Brain microvascular endothelial cell (primary cell): Measurements from ENCODE around the gene CXCL14.
"Not testable (repeated sequence)": the region's sequence is repeated elsewhere in the genome, so short reads cannot be mapped to it uniquely, and the experiment has no call there.

Source experiments
- DNase-seq: peaks from one replicate; pipeline ENCODE4 v3.0.0-alpha.2; 2020
- H3K27ac ChIP-seq: fragments of 250-450 bp; sonication (Bioruptor Pico); 2 replicates; pipeline ENCODE4 v1.5.1; 2020; ENCODE audit warnings: mild to moderate bottlenecking, moderate library complexity
- H3K27me3 ChIP-seq: fragments of 250-450 bp; sonication (Bioruptor Pico); replicated peaks from 2 replicates; pipeline ENCODE4 v1.5.1; 2020; ENCODE audit warnings: mild to moderate bottlenecking
- H3K36me3 ChIP-seq: fragments of 250-450 bp; sonication (Bioruptor Pico); replicated peaks from 2 replicates; pipeline ENCODE4 v1.5.1; 2020; ENCODE audit warnings: mild to moderate bottlenecking
- H3K4me3 ChIP-seq: 2 replicates; pipeline ENCODE4 v1.5.1; 2011; ENCODE audit warnings: low read depth, mild to moderate bottlenecking, control low read depth, low read length, moderate library complexity
- in situ Hi-C: cut with HindIII; loops from 2 replicates; pipeline ENCODE4 v1.10.0; 2017; ENCODE audit warnings: low sequenced_read_pairs, low pct_ligation_motif_present
- TF ChIP-seq, protein P1 (sequence below): IDR thresholded peaks from 2 replicates; pipeline ENCODE4 v1.5.1; 2011; ENCODE audit warnings: low read depth, mild to moderate bottlenecking, moderate library complexity, low read length, control low read depth, inconsistent platforms; ENCODE audit errors: missing control alignments

Gene CXCL14

DNA sequence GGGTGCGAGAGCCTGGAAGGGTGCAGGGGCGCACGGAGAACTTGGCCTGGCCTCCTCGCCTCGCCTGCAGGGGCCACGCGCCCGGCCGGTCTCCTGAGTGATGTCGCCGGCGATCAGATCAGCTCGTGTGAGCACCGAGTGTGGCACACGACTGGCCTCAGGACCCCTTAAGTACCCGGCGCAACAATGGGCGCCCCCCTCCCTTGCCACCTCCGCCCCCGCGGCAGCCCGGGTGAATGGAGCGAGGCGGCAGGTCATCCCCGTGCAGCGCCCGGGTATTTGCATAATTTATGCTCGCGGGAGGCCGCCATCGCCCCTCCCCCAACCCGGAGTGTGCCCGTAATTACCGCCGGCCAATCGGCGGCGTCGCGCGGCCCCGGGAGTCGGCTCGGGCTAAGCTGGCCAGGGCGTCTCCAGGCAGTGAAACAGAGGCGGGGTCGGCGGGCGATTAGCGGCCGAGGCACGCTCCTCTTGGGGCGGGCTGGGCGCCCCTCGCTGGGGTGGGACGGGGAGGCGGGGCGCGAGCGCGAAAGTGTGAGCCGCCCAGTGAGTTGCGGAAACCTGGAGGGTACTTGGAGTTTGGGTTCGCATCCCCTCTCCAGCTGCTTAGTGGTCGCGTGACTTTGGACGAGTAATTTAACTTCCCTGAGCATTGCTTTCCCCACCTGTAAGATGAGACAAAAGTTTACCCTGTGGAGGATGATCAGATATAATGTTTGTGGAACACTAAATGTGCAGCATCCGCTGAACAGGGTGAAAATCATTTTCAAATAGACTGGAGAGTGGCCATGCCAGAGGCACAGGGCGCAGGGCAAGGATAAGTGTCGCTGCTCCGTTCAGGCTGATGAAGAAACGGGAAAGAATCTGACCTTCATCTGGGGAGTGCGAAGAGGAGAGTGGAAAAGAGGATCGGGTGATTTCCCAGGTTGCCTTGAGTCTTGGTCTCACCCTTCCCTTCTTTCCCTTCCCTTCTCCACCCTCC is 42.7 kb downstream of the CXCL14 start, which contains the start of gene NEUROG1:
Gene NEUROG1 (minus strand): TSS at position 145 of the 982 bp plus-strand sequence. CDS start 274 bp downstream, outside the sequence.
- peaks cover 82% of the 10 kb centered on the region for H3K27me3 ChIP-seq
- in situ Hi-C loops = no loop called here
- DNase-seq = no peak
- no peak within 1 kb of the TSS for H3K27ac ChIP-seq
- no peaks in the 10 kb centered on the region for H3K36me3 ChIP-seq
- TF ChIP-seq, protein P1, sequence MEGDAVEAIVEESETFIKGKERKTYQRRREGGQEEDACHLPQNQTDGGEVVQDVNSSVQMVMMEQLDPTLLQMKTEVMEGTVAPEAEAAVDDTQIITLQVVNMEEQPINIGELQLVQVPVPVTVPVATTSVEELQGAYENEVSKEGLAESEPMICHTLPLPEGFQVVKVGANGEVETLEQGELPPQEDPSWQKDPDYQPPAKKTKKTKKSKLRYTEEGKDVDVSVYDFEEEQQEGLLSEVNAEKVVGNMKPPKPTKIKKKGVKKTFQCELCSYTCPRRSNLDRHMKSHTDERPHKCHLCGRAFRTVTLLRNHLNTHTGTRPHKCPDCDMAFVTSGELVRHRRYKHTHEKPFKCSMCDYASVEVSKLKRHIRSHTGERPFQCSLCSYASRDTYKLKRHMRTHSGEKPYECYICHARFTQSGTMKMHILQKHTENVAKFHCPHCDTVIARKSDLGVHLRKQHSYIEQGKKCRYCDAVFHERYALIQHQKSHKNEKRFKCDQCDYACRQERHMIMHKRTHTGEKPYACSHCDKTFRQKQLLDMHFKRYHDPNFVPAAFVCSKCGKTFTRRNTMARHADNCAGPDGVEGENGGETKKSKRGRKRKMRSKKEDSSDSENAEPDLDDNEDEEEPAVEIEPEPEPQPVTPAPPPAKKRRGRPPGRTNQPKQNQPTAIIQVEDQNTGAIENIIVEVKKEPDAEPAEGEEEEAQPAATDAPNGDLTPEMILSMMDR = no peak
- no peak within 1 kb of the TSS for H3K4me3 ChIP-seq

DNA sequence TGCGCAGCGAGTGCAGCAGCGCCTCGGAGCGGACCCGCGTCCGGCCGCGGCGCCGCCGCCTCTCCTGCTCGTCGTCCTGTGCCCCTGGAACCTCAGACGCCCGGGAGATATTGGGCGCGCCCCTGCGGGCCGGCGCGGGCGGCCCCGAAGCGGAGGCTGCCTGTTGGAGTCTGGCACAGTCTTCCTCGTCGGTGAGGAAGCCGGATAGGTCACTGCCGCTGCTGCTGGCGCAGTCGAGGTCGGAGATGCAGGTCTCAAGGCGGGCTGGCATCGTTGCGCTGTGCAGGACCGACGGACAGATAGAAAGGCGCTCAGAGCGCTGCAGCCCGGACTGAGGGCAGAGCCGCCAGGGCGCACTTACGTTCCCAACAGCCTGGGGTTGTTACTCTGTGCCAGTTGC is 43.4 kb downstream of the CXCL14 start:
- no peak overlapping the region for H3K4me3 ChIP-seq
- DNase-seq = no peak

DNA sequence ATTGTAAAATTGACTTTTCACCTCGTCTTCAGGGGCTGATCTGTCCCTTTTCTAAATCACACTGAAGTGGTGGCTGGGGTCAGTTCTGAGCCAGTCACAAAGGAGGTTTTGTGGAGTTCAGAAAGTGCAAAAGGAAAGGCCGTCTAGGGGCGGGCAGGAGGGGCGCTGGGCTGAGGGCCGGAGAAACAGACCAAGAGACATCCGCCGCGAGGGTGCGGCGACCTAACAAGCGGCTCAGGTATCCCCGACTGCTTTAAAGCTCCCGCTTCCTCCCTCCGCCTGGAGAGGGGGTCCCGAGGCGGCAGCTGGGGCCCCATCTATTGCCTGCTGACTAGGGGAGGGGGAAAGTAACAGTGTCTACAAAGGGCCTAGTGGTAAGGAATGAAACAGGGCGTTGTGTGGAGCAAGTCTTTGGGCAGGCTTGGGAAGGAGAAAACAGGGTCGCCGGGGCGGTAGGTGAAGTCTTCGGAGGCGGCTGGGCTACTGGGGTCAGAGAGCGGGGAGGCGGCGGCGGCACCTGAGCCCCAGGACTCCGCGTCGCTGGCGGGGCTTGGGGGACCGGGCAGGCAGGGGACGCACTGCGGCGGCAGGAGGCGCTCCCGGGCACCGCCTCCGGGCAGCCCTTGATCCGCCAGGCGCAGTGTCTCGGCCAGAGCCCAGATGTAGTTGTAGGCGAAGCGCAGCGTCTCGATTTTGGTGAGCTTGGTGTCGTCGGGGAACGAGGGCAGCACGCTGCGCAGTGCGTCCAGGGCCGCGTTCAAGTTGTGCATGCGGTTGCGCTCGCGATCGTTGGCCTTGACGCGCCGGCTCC is 44.0 kb downstream of the CXCL14 start:
- TF ChIP-seq, protein P1 = no peak
- no peak overlapping the region for H3K4me3 ChIP-seq

More for the DNA sequence above, 43.4 kb downstream of the CXCL14 start:
- in situ Hi-C loops = no loop called here
- H3K27me3 ChIP-seq = peaks cover 75% of the 10 kb centered on the region
- TF ChIP-seq, protein P1 = no peak
- no peak overlapping the region for H3K27ac ChIP-seq
- H3K36me3 ChIP-seq = no peaks in the 10 kb centered on the region

DNA sequence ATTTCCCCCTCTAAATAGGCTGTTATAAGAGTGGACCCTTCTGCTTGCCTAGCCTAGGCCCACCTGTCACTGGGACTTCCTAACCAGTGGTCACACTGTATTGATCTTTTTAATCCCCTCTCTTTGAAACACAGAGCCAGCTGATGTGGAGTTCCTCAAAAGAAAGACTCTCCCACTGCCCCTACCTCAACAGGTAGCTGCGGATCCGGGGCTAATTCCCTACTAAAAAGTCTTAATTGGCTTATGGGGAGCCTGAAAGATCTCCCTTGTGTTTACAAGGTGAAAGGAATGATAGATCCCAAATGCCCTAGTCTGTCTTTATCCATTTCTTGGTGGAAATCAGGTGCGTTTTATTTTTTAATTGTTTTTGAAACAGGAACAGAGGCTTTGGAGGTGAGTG is 45.0 kb downstream of the CXCL14 start:
- TF ChIP-seq, protein P1 = no peak
- DNase-seq = no peak
- in situ Hi-C loops = no loop called here
- peaks cover 61% of the 10 kb centered on the region for H3K27me3 ChIP-seq
- H3K4me3 ChIP-seq = no peak overlapping the region
- no peak overlapping the region for H3K27ac ChIP-seq
- H3K36me3 ChIP-seq = no peaks in the 10 kb centered on the region

More for the DNA sequence above, 44.0 kb downstream of the CXCL14 start:
- in situ Hi-C loops = no loop called here
- Histone ChIP-seq H3K27ac (no peak overlapping the region), H3K27me3 (peaks cover 70% of the 10 kb centered on the region), H3K36me3 (no peaks in the 10 kb centered on the region)
- no peak for DNase-seq

DNA sequence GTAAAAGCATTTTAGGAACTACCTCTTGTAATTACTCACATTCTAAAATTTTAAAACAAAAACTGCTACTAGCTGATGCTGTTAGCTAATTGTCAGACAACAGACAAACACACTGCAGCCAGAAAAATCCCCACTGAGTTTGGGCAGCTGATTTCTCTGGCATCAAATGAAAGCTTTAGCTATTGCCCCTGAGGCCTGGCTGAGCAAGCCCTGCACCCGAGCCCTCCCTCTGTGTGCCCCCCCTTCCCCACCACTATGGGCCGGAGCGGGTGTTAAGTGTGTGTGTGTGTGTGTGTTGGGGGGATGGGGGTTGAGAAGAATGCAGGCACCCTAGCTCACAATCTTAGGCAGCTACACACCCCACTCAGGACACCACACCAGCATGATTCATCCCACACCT is 45.5 kb downstream of the CXCL14 start:
- no peak overlapping the region for H3K4me3 ChIP-seq
- peaks cover 59% of the 10 kb centered on the region for H3K27me3 ChIP-seq
- TF ChIP-seq, protein P1 = no peak
- no peak overlapping the region for H3K27ac ChIP-seq
- H3K36me3 ChIP-seq = no peaks in the 10 kb centered on the region
- no peak for DNase-seq
- in situ Hi-C loops = no loop called here

DNA sequence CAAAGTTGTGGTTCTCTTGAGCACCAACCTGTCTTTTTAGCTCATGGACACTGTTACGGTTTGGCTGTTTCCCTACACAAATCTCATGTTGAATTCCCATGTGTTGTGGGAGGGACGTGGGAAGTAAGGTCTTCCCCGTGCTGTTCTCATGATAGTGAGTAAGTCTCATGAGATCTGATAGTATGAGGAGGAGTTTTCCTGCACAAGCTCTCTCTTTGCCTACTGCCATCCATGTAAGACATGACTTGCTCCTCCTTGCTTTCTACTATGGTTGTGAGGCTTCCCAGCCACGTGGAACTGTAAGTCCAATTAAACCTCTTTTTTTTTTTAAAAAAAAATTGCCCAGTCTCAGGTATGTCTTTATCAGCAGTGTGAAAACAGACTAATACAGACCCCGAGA is 49.2 kb downstream of the CXCL14 start:
- in situ Hi-C loops, H3K36me3 ChIP-seq, H3K4me3 ChIP-seq, H3K27ac ChIP-seq, DNase-seq: not testable (repeated sequence)
- peaks cover 27% of the 10 kb centered on the region for H3K27me3 ChIP-seq
